Uterus (tissue), 2 donors: Measurements from ENCODE around the gene SELENOV.

Experiments used
- CTCF ChIP-seq, 4 experiments: fragments of 200-600 bp in 2 of 4; fragments of 450-650 bp in 2 of 4; sonication (generic) in 2 of 4; IDR thresholded peaks; one replicate each; pipeline ENCODE4 v1.5.1; 2016 to 2019; ENCODE audit warnings: antibody characterized with exemption in 4 of 4, mild to moderate bottlenecking in 2 of 4, moderate library complexity in 1 of 4
- POLR2A ChIP-seq, 2 donors: fragments of 450-650 bp; IDR thresholded peaks; one replicate each; pipeline ENCODE4 v1.6.1; 2016; ENCODE audit warnings: antibody characterized with exemption in 2 of 2, mild to moderate bottlenecking in 1 of 2, moderate library complexity in 1 of 2

GRCh38 chr19:39507715-39508364, 7.1 kb upstream of the SELENOV start:
- TF ChIP-seq CTCF (IDR thresholded peaks at IDR 0.05) (no peak), POLR2A (IDR thresholded peaks at IDR 0.05) (no peak)
